Keratinocyte (primary cell): Measurements from ENCODE around the gene PCDHA9. TPM values are rescaled to one million over a fixed set of nuclear protein-coding genes. Genes with fewer than 3 reads are reported as not detected.

ENCODE experiments used
- DNase-seq: peaks from one replicate; pipeline ENCODE4 v3.0.0-alpha.2; 2011; ENCODE audit warnings: low read depth, missing footprints, low spot score
- FAIRE-seq: peaks from 2 replicates; lab custom pipeline; 2011; peaks lifted over from hg19 to GRCh38; lab: Jason Lieb, UNC
- H2AFZ ChIP-seq: 2 replicates; pipeline ENCODE4 v1.6.0; 2012; ENCODE audit warnings: low read length, control low read depth, inconsistent platforms; ENCODE audit not compliant: control insufficient read depth
- H3K27ac ChIP-seq: 2 replicates; pipeline ENCODE4 v1.5.1; 2011; ENCODE audit warnings: low read length; ENCODE audit not compliant: control insufficient read depth, insufficient read depth
- H3K27me3 ChIP-seq: 3 replicates; pipeline ENCODE4 v1.6.0; 2011; ENCODE audit warnings: low read length; ENCODE audit not compliant: control insufficient read depth, insufficient read depth; ENCODE audit errors: extremely low read depth
- H3K36me3 ChIP-seq, 2 experiments: 2 replicates in 1 of 2; 3 replicates in 1 of 2; pipeline ENCODE4 v1.5.1; 2011; ENCODE audit warnings: low read length in 2 of 2, mild to moderate bottlenecking in 1 of 2; ENCODE audit not compliant: control insufficient read depth in 2 of 2, insufficient read depth in 2 of 2; ENCODE audit errors: extremely low read depth in 1 of 2
- H3K4me1 ChIP-seq: 3 replicates; pipeline ENCODE4 v1.5.1; 2011; ENCODE audit warnings: low read length; ENCODE audit not compliant: control insufficient read depth, insufficient read depth; ENCODE audit errors: extremely low read depth
- H3K4me2 ChIP-seq: 3 replicates; pipeline ENCODE4 v1.6.0; 2011; ENCODE audit warnings: low read depth, low read length; ENCODE audit not compliant: control insufficient read depth, insufficient read depth; ENCODE audit errors: extremely low read depth
- H3K4me3 ChIP-seq, 3 experiments: fragments of 200-600 bp in 1 of 3; sonication (generic) in 1 of 3; 2 replicates in 2 of 3; 3 replicates in 1 of 3; pipeline ENCODE4 v1.5.1; 2011 to 2016; ENCODE audit warnings: low read length in 3 of 3, mild to moderate bottlenecking in 3 of 3, control low read depth in 2 of 3, inconsistent platforms in 1 of 3, low read depth in 1 of 3, mixed read lengths in 1 of 3, mixed run types in 1 of 3, moderate library complexity in 1 of 3; ENCODE audit not compliant: control insufficient read depth in 2 of 3, insufficient read depth in 2 of 3; ENCODE audit errors: extremely low read depth in 1 of 3
- H3K79me2 ChIP-seq: 2 replicates; pipeline ENCODE4 v1.6.0; 2012; ENCODE audit warnings: low read length; ENCODE audit not compliant: control insufficient read depth, insufficient read depth
- H3K9ac ChIP-seq: 3 replicates; pipeline ENCODE4 v1.6.0; 2011; ENCODE audit warnings: low read length; ENCODE audit not compliant: control insufficient read depth, insufficient read depth; ENCODE audit errors: extremely low read depth
- H3K9me1 ChIP-seq: 3 replicates; pipeline ENCODE4 v1.6.0; 2011; ENCODE audit warnings: low read length; ENCODE audit not compliant: control insufficient read depth, insufficient read depth; ENCODE audit errors: extremely low read depth
- H3K9me3 ChIP-seq: 2 replicates; pipeline ENCODE4 v1.5.1; 2012; ENCODE audit warnings: low read depth, low read length; ENCODE audit not compliant: control insufficient read depth
- H4K20me1 ChIP-seq: 3 replicates; pipeline ENCODE4 v1.6.0; 2011; ENCODE audit warnings: low read length; ENCODE audit not compliant: control insufficient read depth, insufficient read depth; ENCODE audit errors: extremely low read depth
- EZH2 ChIP-seq: IDR thresholded peaks from one replicate; pipeline ENCODE4 v1.6.1; 2012; ENCODE audit warnings: inconsistent platforms, mild to moderate bottlenecking, low read length, moderate library complexity
- dilution Hi-C: fragments of 300-500 bp; cut with MboI; formaldehyde crosslinking; loops from one replicate; pipeline ENCODE4 v1.7.0; 2020; ENCODE audit warnings: low sequenced_read_pairs; ENCODE audit not compliant: extremely low pct_ligation_motif_present
- polyA plus RNA-seq, 5 experiments: library from polyadenylated mRNA; depleted of rRNA in 3 of 5; stranded (reverse) in 3 of 5; stranded (forward) in 1 of 5; unstranded in 1 of 5; fragments of >200 nt; gene quantifications; 1 replicate in 1 of 5; 2 replicates in 3 of 5; 3 replicates in 1 of 5; pipeline versions ENCODE4 v1.2.1 to v1.2.3, GENCODE V29; 2011 to 2012; ENCODE audit warnings: missing spikeins in 2 of 5, low read depth in 1 of 5, low replicate concordance in 1 of 5
- TF ChIP-seq, protein P1 (sequence below), 3 experiments: IDR thresholded peaks in 1 of 3; conservative IDR thresholded peaks in 1 of 3; optimal IDR thresholded peaks in 1 of 3; 2 replicates in 2 of 3; 3 replicates in 1 of 3; pipeline versions ENCODE3 to v1.5.1; 2011; ENCODE audit warnings: low read length in 3 of 3, mild to moderate bottlenecking in 3 of 3, moderate library complexity in 2 of 3, control low read depth in 1 of 3, inconsistent platforms in 1 of 3; ENCODE audit not compliant: insufficient read depth in 2 of 3; ENCODE audit errors: extremely low read depth in 1 of 3

Gene PCDHA9
- polyA plus RNA-seq, 1 donor (not counting 4 experiments of a cell fraction or from before 2014, with no cell fraction given): 0.01 TPM

DNA sequence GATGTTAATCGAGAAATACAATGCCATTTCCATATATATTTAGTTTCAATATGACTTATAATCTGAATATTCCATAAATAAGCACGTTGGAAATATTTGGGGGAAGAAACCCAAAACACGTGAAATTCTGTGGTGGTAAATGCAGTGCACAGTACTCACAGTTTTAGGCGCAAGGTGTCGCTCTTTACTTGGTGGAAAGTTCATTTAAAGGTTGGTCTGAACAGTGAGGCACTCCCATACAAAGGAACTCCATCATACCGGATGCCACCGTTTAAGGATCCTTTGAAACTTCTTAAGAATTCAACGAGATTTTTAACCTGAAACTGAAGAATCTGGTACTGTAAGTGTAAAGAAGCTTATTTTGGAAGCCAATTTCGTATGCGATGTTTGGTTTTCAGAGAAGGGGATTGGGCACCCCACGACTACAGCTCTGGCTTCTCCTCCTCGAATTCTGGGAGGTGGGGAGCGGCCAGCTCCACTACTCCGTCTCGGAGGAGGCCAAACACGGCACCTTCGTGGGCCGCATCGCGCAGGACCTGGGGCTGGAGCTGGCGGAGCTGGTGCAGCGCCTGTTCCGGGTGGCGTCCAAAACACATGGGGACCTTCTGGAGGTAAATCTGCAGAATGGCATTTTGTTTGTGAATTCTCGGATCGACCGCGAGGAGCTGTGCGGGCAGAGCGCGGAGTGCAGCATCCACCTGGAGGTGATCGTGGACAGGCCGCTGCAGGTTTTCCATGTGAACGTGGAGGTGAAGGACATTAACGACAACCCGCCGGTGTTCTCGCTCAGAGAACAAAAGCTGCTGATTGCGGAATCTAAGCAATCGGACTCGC lies 20.8 kb downstream of the PCDHA9 start, which contains the start of gene PCDHA11:
Gene PCDHA11, plus strand, starts transcription at position 237 of the 834 bp plus-strand sequence. Its CDS starts 147 bp downstream, at position 384.
- Histone ChIP-seq H3K9me3 (peaks cover 13% of the 10 kb centered on the region), H3K4me1 (no peaks in the 10 kb centered on the region), H3K79me2 (no peaks in the 10 kb centered on the region), H3K9me1 (no peaks in the 10 kb centered on the region), H4K20me1 (no peaks in the 10 kb centered on the region), H3K27me3 (no peaks in the 10 kb centered on the region), H2AFZ (no peak within 1 kb of the TSS), H3K36me3 (no peaks in the 10 kb centered on the region), H3K27ac (no peak within 1 kb of the TSS), H3K4me3 (no peak within 1 kb of the TSS), H3K9ac (no peak within 1 kb of the TSS), H3K4me2 (no peak within 1 kb of the TSS)
- FAIRE-seq (no peak), DNase-seq (no peak)
- dilution Hi-C loops: no loop called here
- TF ChIP-seq, protein P1, sequence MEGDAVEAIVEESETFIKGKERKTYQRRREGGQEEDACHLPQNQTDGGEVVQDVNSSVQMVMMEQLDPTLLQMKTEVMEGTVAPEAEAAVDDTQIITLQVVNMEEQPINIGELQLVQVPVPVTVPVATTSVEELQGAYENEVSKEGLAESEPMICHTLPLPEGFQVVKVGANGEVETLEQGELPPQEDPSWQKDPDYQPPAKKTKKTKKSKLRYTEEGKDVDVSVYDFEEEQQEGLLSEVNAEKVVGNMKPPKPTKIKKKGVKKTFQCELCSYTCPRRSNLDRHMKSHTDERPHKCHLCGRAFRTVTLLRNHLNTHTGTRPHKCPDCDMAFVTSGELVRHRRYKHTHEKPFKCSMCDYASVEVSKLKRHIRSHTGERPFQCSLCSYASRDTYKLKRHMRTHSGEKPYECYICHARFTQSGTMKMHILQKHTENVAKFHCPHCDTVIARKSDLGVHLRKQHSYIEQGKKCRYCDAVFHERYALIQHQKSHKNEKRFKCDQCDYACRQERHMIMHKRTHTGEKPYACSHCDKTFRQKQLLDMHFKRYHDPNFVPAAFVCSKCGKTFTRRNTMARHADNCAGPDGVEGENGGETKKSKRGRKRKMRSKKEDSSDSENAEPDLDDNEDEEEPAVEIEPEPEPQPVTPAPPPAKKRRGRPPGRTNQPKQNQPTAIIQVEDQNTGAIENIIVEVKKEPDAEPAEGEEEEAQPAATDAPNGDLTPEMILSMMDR (optimal IDR thresholded peaks at IDR 0.05 in 1 of 3, IDR thresholded peaks at IDR 0.05 in 1 of 3, conservative IDR thresholded peaks at IDR 0.05 in 1 of 3; ENCODE audit: extremely low read depth in 1 of 3, insufficient read depth in 2 of 3, low read length in 3 of 3): peak in 2 of 3 experiments; percentile 5 to 37
- no peak for TF ChIP-seq EZH2

DNA sequence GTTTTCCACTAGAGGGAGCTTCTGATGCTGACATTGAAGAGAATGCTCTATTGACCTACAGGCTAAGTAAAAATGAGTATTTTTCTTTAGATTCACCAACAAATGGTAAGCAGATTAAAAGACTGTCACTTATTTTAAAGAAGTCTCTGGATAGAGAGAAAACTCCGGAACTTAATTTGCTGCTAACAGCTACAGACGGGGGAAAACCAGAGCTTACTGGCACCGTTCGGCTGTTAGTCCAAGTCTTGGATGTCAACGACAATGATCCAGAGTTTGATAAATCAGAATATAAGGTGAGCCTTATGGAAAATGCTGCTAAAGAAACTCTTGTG lies 21.3 kb downstream of the PCDHA9 start:
- Histone ChIP-seq H3K4me1 (no peaks in the 10 kb centered on the region), H3K36me3 (no peaks in the 10 kb centered on the region), H3K4me2 (no peak overlapping the region), H3K4me3 (no peak overlapping the region), H3K9me1 (no peaks in the 10 kb centered on the region), H4K20me1 (no peaks in the 10 kb centered on the region), H3K9me3 (peaks cover 13% of the 10 kb centered on the region), H3K27ac (no peak overlapping the region), H3K9ac (no peak overlapping the region), H2AFZ (no peak overlapping the region), H3K79me2 (no peaks in the 10 kb centered on the region), H3K27me3 (no peaks in the 10 kb centered on the region)
- dilution Hi-C loops: no loop called here
- TF ChIP-seq, protein P1 (optimal IDR thresholded peaks at IDR 0.05 in 1 of 3, IDR thresholded peaks at IDR 0.05 in 1 of 3, conservative IDR thresholded peaks at IDR 0.05 in 1 of 3; ENCODE audit: extremely low read depth in 1 of 3, insufficient read depth in 2 of 3, low read length in 3 of 3): no peak
- no peak for TF ChIP-seq EZH2
- FAIRE-seq (no peak), DNase-seq (no peak)
